ENCODE results near the gene SLC25A10.

The SLC25A10 gene

DNA sequence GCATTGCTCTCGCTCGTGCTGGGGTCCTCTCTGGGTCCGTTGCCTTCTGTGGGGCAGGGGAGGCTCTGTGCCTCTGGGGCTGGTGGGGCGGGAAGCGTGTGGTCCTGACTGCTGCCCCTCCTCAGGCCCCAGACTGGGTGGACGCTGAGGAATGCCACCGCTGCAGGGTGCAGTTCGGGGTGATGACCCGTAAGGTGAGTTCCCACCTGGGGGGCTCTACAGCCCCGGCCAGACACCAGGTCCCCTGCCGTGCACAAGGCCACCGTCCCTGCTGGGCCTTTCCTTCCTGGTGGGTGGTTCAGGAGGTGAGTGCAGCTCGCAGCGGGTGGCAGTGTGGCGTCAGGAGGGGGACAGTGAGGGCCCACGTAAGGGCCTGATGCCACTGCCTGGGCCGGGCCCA is 21.5 kb upstream of the SLC25A10 start:
- Histone ChIP-seq H3K4me1 (ENCODE audit: control insufficient read depth, insufficient read depth, low read length) (no peaks in the 10 kb centered on the region), H3K9me3 (ENCODE audit: control insufficient read depth, insufficient read depth, low read depth, low read length) (no peaks in the 10 kb centered on the region), H3K36me3 (ENCODE audit: control insufficient read depth in 2 of 2, insufficient read depth in 1 of 2, low read length in 2 of 2) (peaks cover 11 to 98% of the 10 kb centered on the region in 2 experiments; a peak in 2 of 3 replicates), H3K27ac (ENCODE audit: extremely low read depth, low read depth, low read length) (no peak overlapping the region), H3K4me3 (ENCODE audit: low read depth, low read length) (no peak overlapping the region)
- POLR2A ChIA-PET = interaction anchor here (2.3 kb wide), 1 partner anchor 12 kb away, joined by 10 read pairs; the partner anchor contains the start of gene MRPL12
- CTCF ChIA-PET = interaction anchor here (1.0 to 1.1 kb wide), 2 partner anchors 12 to 15 kb away, joined by 3 read pairs; no protein-coding TSS in a partner anchor
- TF ChIP-seq GLIS1 (tag by site-specific recombination; IDR thresholded peaks at IDR 0.05) (no peak), ZIC2 (tag by site-specific recombination; IDR thresholded peaks at IDR 0.05) (peak; percentile 70), PRDM1 (tag by site-specific recombination; IDR thresholded peaks at IDR 0.05) (no peak), REST (tag by site-specific recombination; IDR thresholded peaks at IDR 0.05) (no peak)

DNA sequence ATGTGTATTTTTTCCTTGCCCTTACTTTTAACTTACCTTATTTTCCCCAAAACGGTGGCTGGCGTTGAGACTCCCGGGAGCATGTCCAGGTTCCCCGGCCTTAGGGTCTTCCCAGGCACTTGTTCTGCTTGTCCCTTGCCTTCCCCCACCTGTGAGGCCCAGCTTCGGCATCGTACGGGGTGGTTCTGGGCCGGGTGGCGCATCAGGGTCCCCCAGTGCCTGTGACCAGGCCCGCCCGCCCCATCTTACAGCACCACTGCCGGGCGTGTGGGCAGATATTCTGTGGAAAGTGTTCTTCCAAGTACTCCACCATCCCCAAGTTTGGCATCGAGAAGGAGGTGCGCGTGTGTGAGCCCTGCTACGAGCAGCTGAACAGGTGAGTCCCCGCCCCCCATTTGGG is 20.9 kb upstream of the SLC25A10 start:
- ChIA-PET POLR2A (interaction anchor here (2.3 kb wide), 1 partner anchor 11 kb away, joined by 10 read pairs; the partner anchor contains the start of gene MRPL12), CTCF (interaction anchor here (1.0 to 1.1 kb wide), 2 partner anchors 11 to 16 kb away, joined by 3 read pairs; no protein-coding TSS in a partner anchor)
- Histone ChIP-seq H3K36me3 (ENCODE audit: control insufficient read depth in 2 of 2, insufficient read depth in 1 of 2, low read length in 2 of 2) (peaks cover 6 to 98% of the 10 kb centered on the region in 2 experiments; a peak in 2 of 3 replicates), H3K4me1 (ENCODE audit: control insufficient read depth, insufficient read depth, low read length) (no peaks in the 10 kb centered on the region), H3K27ac (ENCODE audit: extremely low read depth, low read depth, low read length) (no peak overlapping the region), H3K9me3 (ENCODE audit: control insufficient read depth, insufficient read depth, low read depth, low read length) (no peaks in the 10 kb centered on the region), H3K4me3 (ENCODE audit: low read depth, low read length) (no peak overlapping the region)
- TF ChIP-seq ZNF701 (tag by site-specific recombination; IDR thresholded peaks at IDR 0.05) = no peak
- no peak for TF ChIP-seq ZNF624 (tag by site-specific recombination; IDR thresholded peaks at IDR 0.05)
- TF ChIP-seq SP7 (tag by site-specific recombination; IDR thresholded peaks at IDR 0.05) = no peak
- no peak for TF ChIP-seq ZNF626 (tag by site-specific recombination; IDR thresholded peaks at IDR 0.05)
- no peak for TF ChIP-seq ZNF19 (tag by site-specific recombination; IDR thresholded peaks at IDR 0.05; ENCODE audit: low read depth)
- TF ChIP-seq GLI2 (tag by site-specific recombination; IDR thresholded peaks at IDR 0.05; ENCODE audit: borderline replicate concordance, low read depth) = no peak
- TF ChIP-seq ZNF544 (tag by site-specific recombination; IDR thresholded peaks at IDR 0.05) = no peak
- TF ChIP-seq MZF1 (tag by site-specific recombination; IDR thresholded peaks at IDR 0.05; ENCODE audit: borderline replicate concordance) = no peak
- TF ChIP-seq REST (tag by site-specific recombination; IDR thresholded peaks at IDR 0.05) = no peak
- TF ChIP-seq ZNF843 (tag by site-specific recombination; IDR thresholded peaks at IDR 0.05) = no peak
- TF ChIP-seq, protein P1, sequence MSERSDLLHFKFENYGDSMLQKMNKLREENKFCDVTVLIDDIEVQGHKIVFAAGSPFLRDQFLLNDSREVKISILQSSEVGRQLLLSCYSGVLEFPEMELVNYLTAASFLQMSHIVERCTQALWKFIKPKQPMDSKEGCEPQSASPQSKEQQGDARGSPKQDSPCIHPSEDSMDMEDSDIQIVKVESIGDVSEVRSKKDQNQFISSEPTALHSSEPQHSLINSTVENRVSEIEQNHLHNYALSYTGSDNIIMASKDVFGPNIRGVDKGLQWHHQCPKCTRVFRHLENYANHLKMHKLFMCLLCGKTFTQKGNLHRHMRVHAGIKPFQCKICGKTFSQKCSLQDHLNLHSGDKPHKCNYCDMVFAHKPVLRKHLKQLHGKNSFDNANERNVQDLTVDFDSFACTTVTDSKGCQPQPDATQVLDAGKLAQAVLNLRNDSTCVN (tag by site-specific recombination; optimal IDR thresholded peaks at IDR 0.05) = no peak
- no peak for TF ChIP-seq ZNF621 (tag by site-specific recombination; IDR thresholded peaks at IDR 0.05)
- TF ChIP-seq KLF1 (tag by site-specific recombination; IDR thresholded peaks at IDR 0.05) = no peak
- TF ChIP-seq RBAK (tag by site-specific recombination; IDR thresholded peaks at IDR 0.05) = no peak
